Tibial nerve (tissue), 3 donors: ENCODE results near the gene TGFBI.

ENCODE experiments used
- CTCF ChIP-seq, 5 experiments: fragments of 200-600 bp in 3 of 5; fragments of 450-650 bp in 2 of 5; sonication (generic) in 3 of 5; IDR thresholded peaks; one replicate each; pipeline ENCODE4 v1.5.1; 2016 to 2019; ENCODE audit warnings: antibody characterized with exemption in 5 of 5, mild to moderate bottlenecking in 3 of 5, moderate library complexity in 2 of 5
- POLR2A ChIP-seq, 2 donors: fragments of 450-650 bp; IDR thresholded peaks; one replicate each; pipeline ENCODE4 v1.6.1; 2017; ENCODE audit warnings: antibody characterized with exemption in 2 of 2, mild to moderate bottlenecking in 2 of 2, moderate library complexity in 2 of 2

- TF ChIP-seq CTCF (IDR thresholded peaks at IDR 0.05) (no peak), POLR2A (IDR thresholded peaks at IDR 0.05) (no peak)
Observed at GRCh38 chr5:136076067-136076466, 47.3 kb downstream of the TGFBI start.
